ENCODE results near the gene EIF4G3. TPM values are rescaled to one million over a fixed set of nuclear protein-coding genes. Genes with fewer than 3 reads are reported as not detected.
"Not testable (repeated sequence)": the region's sequence is repeated elsewhere in the genome, so short reads cannot be mapped to it uniquely, and the experiment has no call there.

EIF4G3 gene
- total RNA-seq, 1 experiment from 2014 or later = 87.6 TPM

DNA sequence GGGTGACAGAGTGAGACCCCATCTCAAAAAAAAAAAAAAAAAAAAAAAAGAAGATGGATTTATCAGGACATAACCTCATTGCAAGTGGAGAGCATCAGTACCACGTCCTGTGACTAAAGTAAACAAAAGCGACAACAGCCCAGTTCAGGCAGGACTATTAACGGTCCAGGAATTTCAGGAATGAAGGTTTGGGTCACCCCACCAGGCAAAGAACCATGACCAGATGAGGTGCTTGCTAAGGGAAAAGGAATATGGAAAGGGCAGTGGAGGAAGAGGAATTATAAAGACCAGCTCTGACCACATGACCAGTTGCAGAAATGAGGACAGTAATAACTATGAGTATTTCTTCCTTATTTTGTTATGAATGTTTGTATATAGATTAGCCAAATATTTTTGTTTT is 35.4 kb upstream of the EIF4G3 start:
- ChIA-PET CTCF (interaction anchor here (0.6 to 0.7 kb wide), 2 partner anchors 17 to 21 kb away, joined by 3 read pairs; no protein-coding TSS in a partner anchor), POLR2A (no interaction called here)
- Mint-ChIP-seq H3K4me1 (ENCODE audit: insufficient read depth, unreplicated experiment) (no peaks in the 10 kb centered on the region), H3K4me3 (ENCODE audit: unreplicated experiment) (no peak overlapping the region), H3K36me3 (ENCODE audit: insufficient read depth, unreplicated experiment) (peaks cover under 1% of the 10 kb centered on the region), H3K27ac (ENCODE audit: low read depth, unreplicated experiment) (no peak overlapping the region), H3K9me3 (ENCODE audit: unreplicated experiment) (no peaks in the 10 kb centered on the region), H3K27me3 (ENCODE audit: insufficient read depth, unreplicated experiment) (no peaks in the 10 kb centered on the region)
- TF ChIP-seq, protein P1, sequence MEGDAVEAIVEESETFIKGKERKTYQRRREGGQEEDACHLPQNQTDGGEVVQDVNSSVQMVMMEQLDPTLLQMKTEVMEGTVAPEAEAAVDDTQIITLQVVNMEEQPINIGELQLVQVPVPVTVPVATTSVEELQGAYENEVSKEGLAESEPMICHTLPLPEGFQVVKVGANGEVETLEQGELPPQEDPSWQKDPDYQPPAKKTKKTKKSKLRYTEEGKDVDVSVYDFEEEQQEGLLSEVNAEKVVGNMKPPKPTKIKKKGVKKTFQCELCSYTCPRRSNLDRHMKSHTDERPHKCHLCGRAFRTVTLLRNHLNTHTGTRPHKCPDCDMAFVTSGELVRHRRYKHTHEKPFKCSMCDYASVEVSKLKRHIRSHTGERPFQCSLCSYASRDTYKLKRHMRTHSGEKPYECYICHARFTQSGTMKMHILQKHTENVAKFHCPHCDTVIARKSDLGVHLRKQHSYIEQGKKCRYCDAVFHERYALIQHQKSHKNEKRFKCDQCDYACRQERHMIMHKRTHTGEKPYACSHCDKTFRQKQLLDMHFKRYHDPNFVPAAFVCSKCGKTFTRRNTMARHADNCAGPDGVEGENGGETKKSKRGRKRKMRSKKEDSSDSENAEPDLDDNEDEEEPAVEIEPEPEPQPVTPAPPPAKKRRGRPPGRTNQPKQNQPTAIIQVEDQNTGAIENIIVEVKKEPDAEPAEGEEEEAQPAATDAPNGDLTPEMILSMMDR (IDR thresholded peaks at IDR 0.05; ENCODE audit: unreplicated experiment) = no peak
- BruUV-seq (replicated peaks) = no TSS peak
- no peak for DNase-seq (ENCODE audit: unreplicated experiment)
- intact Hi-C loops (cut with micrococcal nuclease) = no loop called here

GRCh38 chr1:21208137-21208700 is 31.5 kb upstream of the EIF4G3 start:
- CTCF ChIA-PET = interaction anchor here (1.0 kb wide), 1 partner anchor 23 kb away, joined by 5 read pairs; no protein-coding TSS in a partner anchor

GRCh38 chr1:21206117-21206516 is 29.4 kb upstream of the EIF4G3 start:
- no TSS peak for BruUV-seq (replicated peaks)
- Mint-ChIP-seq H3K36me3 (ENCODE audit: insufficient read depth, unreplicated experiment) (no peaks in the 10 kb centered on the region), H3K27me3 (ENCODE audit: insufficient read depth, unreplicated experiment) (no peaks in the 10 kb centered on the region), H3K4me3 (ENCODE audit: unreplicated experiment) (no peak overlapping the region), H3K9me3 (ENCODE audit: unreplicated experiment) (no peaks in the 10 kb centered on the region), H3K27ac (ENCODE audit: low read depth, unreplicated experiment) (no peak overlapping the region), H3K4me1 (ENCODE audit: insufficient read depth, unreplicated experiment) (no peaks in the 10 kb centered on the region)
- TF ChIP-seq, protein P1 (IDR thresholded peaks at IDR 0.05; ENCODE audit: unreplicated experiment) = no peak
- ChIA-PET CTCF (interaction anchor here (1.2 kb wide), 1 partner anchor 10 kb away, joined by 3 read pairs; no protein-coding TSS in a partner anchor), POLR2A (no interaction called here)
- intact Hi-C loops (cut with micrococcal nuclease) = no loop called here
- DNase-seq (ENCODE audit: unreplicated experiment) = peak; percentile 25

More at GRCh38 chr1:21208137-21208700, 31.5 kb upstream of the EIF4G3 start:
- H3K27me3 Mint-ChIP-seq (ENCODE audit: insufficient read depth, unreplicated experiment); H3K9me3 Mint-ChIP-seq (ENCODE audit: unreplicated experiment); POLR2A ChIA-PET; H3K4me3 Mint-ChIP-seq (ENCODE audit: unreplicated experiment); H3K4me1 Mint-ChIP-seq (ENCODE audit: insufficient read depth, unreplicated experiment); H3K27ac Mint-ChIP-seq (ENCODE audit: low read depth, unreplicated experiment); BruUV-seq (replicated peaks); H3K36me3 Mint-ChIP-seq (ENCODE audit: insufficient read depth, unreplicated experiment); intact Hi-C loops (cut with micrococcal nuclease); DNase-seq (ENCODE audit: unreplicated experiment): not testable (repeated sequence)

DNA sequence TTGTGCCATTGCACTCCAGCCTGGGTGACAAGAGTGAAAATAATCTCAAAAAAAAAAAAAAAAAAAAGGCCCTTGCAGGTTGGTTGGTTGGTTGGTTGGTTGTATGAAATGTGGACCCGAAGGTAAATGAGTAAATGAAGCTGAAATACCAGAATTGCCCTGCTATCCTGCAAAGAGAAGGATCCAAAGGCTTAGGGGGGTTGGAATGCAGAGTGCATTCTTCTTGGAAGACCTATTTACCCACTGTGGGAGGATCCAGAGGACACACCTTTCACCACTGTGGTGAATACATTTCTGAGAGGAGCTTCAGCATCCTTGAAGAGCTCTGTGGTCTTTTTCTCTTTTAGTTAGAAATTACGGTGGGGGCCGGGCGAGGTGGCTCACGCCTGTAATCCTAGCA is 28.7 kb upstream of the EIF4G3 start:
- intact Hi-C loops (cut with micrococcal nuclease) = no loop called here
- Mint-ChIP-seq H3K4me3 (ENCODE audit: unreplicated experiment) (no peak overlapping the region), H3K4me1 (ENCODE audit: insufficient read depth, unreplicated experiment) (peaks cover 5% of the 10 kb centered on the region), H3K27me3 (ENCODE audit: insufficient read depth, unreplicated experiment) (no peaks in the 10 kb centered on the region), H3K9me3 (ENCODE audit: unreplicated experiment) (no peaks in the 10 kb centered on the region), H3K36me3 (ENCODE audit: insufficient read depth, unreplicated experiment) (no peaks in the 10 kb centered on the region), H3K27ac (ENCODE audit: low read depth, unreplicated experiment) (no peak overlapping the region)
- DNase-seq (ENCODE audit: unreplicated experiment) = no peak
- ChIA-PET POLR2A (no interaction called here), CTCF (interaction anchor here (0.7 to 1.2 kb wide), 2 partner anchors 11 to 1435 kb away, joined by 3 read pairs; no protein-coding TSS in a partner anchor)
- BruUV-seq (replicated peaks) = no TSS peak
- TF ChIP-seq, protein P1 (IDR thresholded peaks at IDR 0.05; ENCODE audit: unreplicated experiment) = no peak

All from MCF 10A (cell line).